HK-2 (cell line): ENCODE data around the gene NAT16.
"Not testable (repeated sequence)": the region's sequence is repeated elsewhere in the genome, so short reads cannot be mapped to it uniquely, and the experiment has no call there.

Experiments used
- DNase-seq: peaks from one replicate; pipeline ENCODE4 v3.0.0-alpha.2; 2018; ENCODE audit not compliant: unreplicated experiment

The NAT16 gene

DNA sequence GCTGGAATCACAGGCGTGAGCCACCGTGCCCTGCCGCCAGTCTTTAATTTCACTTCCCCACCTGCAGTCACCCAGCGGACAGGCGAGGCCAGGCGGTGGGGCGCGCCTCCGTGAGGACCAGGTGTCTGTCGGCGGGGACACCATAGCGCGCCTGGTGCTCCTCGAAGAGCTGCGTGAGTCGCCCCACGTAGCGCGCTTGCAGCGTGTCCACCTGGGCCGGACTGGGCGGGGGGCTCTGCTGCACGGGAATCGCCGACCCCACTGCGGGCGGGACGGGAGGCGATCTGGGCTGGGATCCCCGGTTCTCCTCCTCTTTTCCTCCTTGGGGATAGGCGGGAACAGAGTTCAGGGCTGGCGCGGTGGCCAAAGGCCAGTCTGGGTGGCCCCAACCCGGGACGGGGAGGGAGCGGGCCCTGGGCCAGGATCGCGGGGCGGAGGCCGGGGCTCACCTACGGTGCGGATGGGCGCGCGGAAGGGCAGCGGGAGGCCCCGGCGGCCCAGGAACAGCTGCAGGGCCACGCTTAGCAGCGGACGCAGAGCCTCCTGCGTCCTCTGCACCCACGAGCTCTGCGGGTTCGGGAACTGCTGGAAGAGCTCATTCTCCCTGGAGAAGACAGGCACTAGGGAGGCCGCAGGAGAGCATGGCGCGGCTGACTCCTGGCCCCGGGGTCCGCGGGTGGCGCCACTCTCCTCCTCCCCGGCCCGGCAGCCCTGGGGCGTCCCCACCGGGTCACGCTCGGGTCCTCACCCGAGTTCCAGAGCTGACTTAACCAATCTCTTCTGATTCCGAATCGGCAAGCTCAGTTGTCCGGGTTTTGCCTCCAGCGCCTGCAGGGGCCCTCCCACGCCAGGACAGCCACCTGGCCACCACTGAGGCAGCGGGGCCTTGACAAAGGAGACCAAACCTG is 21.9 kb upstream of the NAT16 start:
- DNase-seq = no peak

DNA sequence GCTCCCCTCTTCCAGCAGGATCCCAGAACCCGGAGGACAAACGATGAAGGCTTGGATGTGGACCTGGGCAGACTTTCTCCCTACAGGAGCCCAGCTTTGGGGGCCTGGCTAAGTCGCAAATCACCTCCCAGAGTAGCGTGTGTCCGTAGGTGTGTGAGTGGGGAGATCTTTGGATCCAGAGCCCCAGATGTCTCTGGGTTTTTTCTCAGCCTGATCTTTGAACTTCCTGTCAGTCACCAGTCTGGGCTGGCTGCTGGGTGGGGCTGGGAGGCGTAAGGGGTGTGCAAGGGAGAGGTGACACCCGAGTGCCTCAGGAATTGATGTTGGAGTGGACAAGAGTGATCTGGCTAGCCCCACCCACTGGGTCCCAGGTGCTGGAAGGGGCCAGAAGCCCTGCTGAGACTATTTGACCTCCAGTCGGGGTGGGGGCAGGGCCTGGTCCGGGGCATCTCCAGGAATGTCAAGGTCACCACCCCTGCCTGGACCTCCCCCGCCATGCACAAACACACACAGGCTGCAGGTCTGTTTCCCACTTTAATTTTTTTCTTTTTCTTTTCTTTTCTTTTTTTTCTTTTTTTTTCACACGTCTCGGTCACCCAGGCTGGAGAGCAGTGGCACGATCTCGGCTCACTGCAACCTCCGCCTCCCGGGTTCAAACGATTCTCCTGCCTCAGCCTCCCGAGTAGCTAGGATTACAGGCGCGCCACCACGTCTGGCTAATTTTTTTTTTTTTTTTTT is 20.9 kb upstream of the NAT16 start, which contains the start of gene MOGAT3:
Gene MOGAT3, minus strand, starts transcription at position 175 of the 738 bp plus-strand sequence. CDS start 182 bp downstream, outside the sequence.
- DNase-seq = no peak

DNA sequence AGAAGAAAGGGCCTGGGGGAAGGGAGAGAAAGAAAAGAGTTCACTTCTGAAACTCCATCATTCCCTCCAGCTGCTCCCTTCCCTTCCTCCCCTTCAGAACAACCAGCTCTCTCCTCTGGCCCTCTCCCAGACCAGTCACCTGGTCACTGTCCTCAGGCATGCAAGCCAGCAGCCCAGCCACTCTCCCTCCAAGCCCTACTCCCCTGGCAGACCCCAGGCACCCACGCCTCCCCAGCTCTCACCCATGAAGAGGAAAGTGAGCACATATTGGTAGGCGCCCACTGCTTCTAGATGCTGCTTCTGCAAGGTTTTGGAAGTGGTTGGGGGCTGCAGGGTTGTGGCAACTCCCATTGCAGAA is 20.4 kb upstream of the NAT16 start:
- no peak for DNase-seq

DNA sequence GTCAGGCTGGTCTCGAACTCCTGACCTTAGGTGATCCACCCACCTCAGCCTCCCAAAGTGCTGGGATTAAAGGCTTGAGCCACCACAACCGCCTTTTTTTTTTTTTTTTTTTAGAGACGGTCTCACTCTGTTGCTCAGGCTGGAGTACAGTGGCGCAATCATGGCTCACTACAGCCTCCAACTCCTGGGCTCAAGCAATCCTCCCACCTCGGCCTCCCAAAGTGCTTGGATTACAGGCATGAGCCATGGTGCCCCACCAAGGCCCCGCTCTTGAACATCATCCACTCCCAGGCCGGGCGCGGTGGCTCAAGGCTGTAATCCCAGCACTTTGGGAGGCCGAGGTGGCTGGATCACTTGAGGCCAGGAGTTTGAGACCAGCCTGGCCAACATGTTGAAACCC is 19.4 kb upstream of the NAT16 start:
- DNase-seq = not testable (repeated sequence)

DNA sequence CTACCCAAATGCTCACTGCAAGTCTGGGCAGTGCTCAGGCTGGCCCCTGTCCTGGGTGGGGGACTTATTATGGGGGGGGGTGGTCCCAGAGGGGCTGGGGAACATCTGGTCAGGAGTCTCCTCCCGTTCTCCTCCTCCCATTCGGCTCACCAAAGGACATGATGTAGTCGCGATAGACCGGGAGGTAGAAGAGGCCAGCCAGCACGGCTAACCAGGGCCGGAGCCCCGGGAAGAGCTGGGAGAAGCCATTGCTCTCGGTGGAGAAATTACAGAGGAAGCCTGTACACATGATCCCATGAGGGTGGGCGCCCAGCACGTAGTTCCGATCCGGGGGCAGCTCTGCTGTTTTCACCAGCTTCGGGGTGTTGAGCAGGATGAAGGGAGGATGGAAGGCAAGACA is 18.4 kb upstream of the NAT16 start:
- DNase-seq = no peak

DNA sequence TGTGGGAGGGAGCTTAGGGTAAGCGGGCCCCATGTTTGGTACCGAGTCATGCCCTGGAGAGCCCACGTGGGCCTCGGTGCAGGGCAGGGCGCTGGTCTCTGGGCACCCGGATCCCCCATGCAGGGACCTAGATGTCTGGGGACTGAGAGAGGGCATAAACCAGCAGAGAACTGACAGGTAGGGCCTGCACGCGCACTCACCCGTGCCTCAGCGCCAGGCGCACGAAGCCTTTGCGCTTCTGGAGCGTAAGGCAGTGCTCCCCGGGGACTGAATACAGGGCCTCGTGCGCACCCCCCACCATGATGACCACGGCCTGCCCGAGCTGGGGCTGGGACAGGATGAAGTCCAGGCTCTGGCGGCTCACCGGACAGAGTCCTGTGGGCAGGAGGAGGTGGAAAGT is 17.9 kb upstream of the NAT16 start:
- no peak for DNase-seq

DNA sequence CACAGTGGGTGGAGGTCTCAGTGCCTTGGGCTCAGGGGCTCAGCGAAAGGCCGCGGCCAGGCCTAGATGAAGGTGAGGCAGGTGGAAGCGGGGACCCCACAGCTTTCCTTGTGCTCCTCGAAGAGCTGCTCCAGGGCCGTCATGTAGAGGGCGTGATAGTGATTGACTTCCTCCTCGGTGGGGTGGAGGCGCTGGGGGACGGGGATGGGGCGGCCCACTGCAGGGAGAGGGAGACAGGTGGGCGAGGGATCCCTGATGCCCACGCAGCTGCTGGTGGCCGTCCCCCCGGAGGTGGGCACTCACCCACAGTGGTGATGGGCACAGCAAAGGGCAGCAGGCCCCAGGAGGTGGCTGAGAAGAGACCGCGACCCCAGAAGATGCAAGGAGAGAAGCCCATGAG is 15.8 kb upstream of the NAT16 start:
- DNase-seq = no peak

DNA sequence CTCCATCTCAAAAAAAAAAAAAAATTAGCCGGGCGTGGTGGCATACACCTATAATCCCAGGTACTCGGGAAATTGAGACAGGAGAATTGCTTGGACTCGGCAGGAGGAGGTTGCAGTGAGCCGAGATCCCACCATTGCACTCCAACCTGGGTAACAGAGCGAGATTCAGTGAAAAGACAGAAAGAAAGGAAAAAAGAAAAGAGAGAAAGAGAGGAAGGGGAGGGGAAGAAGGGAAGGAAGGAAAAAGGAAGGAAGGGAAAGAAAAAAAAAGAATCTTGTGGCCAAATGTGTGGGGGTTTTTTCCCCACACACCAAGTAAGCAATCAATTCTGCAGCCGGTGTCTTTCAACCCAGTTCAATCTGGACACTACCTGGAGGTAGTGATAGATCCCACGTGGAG is 9.0 kb upstream of the NAT16 start:
- DNase-seq = no peak

DNA sequence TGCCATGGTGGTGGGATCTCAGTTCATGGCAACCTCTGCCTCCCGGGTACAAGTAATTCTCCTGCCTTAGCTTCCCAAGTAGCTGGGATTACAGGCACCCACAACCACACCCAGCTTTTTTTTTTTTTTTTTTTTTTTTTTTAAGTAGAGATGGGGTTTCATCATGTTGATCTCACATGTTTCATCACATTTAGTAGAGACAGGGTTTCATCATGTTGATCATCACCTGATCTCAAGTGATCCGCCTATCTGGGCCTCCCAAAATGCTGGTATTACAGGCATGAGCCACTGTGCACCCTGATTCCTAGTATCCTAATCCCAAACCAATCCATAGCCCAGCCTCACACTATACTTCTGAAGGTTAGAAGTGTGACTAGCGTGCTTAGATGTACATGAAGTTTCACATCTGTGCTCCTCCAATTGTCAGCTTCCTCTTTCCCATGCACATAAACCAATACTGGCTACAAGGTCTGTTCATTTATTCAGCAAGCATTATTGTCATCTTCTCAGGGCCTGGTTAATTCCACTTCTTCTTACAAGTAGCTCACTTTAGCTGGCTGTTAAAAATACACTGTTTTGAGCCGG is 6.8 kb upstream of the NAT16 start:
- DNase-seq = no peak

DNA sequence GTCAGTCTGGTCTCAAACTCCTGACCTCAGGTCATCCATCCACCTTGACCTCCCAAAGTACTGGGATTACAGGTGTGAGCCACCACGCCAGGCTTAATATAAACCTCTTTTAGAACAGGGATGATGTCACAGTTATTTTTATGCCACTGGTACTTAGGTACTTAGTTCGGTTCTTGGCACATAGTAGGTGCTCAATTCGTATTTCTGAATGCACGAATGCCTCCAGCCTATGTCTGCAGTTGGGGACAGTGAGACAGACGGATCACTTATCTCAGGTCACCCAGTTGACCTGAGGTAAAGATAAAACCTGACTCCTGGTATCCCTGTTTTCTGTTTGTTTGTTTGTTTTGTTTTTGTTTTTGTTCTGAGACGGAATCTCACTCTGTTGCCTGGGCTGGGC is 6.1 kb upstream of the NAT16 start:
- DNase-seq = no peak

DNA sequence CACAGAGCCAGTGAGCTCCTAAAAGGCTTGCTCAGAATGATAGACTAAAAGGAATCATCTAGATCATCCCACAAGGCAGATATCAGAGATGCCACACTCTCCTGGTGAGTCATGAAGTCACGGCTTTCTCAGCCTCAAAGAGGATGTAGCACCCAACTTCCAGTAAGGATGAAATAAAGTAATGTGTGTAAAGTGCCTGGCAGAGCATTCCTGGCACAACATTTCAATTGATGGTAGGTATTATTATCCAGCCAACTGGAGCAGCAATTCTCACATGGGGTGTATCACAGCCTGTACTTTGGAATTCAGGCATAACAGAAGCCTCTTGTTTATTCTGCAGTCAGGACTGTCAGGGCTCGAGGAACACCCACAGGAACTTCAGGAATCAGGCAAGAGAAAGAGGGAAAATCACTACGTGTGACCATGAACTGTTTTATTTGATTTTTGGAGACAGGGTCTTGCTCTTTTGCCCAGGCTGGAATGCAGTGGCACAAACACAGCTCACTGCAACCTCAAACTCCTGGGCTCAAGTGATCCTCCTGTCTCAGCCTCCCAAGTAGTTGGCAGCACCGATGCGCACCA is 5.3 kb upstream of the NAT16 start:
- DNase-seq = no peak

DNA sequence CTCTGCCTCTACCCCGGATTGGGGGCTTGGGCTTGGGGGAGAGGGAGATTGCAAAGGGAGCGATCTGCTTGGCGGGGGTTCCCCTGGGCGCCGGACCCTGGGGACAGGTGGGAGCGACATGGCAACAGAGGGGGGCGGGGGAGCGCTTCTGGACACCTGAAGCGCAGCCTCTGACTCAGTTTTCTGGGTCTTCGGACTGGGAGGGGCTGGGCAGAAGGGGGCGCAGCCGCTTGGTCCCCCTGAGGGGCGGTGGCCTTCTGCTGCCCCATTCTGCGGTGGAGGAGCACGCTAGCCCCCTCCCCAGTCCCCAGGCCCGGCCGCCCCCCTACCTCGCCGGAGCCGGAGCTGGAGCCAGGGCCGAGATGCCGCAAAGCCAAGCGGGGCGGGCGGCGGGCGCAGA is 380 bp downstream of the NAT16 start:
- DNase-seq = no peak

DNA sequence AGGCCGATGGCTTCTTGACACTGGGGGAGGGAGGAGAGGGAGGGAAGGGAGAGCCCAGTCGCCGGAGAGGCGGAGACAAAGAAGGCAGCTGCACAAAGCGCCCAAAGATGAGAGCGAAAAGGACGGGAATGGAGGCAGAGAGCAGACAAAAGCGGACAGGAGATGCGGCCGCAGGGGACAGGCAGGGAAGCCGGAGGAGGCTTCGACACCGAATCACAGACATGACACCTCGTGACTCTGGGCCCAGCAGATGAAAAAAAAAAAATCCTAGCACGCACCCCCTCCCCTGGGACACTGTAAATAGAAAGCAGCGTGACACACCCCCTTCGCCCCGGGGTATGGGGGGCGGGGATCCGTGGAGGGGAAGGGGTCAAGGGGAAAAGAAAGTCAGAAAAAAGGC is 976 bp downstream of the NAT16 start:
- no peak for DNase-seq

DNA sequence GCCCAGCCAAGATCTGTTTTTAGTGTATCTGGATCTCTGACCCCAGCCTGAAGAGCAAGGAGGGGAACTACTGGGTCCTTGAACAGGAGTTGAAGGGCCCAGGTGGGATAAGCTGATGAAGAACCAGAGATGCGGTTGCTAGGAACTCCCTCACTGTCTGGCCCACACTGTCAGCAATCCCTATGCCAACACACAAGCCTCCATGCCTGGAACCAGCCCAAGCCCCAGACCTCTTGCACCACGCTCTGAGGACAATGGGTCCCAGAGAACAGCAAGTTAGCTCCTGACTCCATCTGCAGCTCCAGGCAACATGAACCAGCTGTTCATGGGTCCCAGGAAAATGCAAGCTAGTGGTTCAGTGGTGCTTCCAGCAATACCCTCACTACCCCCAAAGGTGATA is 2.4 kb downstream of the NAT16 start:
- DNase-seq = no peak

DNA sequence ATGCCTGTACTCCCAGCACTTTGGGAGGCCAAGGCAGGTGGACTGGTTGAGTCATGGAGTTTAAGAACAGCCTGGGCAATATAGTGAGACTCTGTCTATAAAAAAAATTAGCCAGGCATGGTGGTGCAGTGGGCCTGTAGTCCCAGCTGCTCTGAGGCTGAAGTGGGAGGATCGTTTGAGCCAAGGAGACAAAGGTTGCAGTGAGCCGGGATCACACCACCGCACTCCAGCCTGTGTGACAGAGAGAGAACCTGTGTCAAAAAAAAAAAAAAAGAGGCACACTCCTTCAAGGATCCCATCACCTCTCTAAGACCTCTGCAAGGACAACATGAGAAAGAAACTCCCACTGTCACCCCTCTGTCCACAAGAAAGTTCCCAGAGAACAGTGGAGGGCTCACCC is 4.4 kb downstream of the NAT16 start:
- no peak for DNase-seq

DNA sequence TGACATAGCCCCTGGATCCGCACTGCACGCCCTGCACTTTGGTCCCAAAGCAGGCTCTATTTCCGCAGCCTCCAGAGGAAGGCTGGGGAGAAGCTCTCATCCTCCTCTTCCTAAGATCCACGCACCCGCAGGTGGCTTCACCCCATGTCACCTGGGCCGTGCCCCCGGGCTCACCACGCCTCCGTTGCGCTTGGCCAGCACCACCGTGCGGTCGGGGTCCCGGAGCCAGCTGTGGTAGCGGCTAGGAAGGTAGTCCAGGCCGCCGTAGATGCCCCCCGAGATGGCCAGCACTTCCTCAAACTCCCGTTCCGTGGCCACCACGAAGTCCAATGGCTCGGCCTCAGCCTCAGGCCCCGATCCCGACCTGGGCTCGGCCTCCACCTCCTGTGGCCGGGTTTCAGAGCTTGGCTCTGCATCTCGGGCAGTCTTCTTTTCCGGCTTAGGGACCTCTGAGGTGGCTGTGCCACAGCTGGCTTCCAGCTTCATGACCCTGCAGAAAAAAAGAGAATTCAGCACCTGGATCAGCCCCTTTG is 5.7 kb downstream of the NAT16 start:
- DNase-seq = no peak

DNA sequence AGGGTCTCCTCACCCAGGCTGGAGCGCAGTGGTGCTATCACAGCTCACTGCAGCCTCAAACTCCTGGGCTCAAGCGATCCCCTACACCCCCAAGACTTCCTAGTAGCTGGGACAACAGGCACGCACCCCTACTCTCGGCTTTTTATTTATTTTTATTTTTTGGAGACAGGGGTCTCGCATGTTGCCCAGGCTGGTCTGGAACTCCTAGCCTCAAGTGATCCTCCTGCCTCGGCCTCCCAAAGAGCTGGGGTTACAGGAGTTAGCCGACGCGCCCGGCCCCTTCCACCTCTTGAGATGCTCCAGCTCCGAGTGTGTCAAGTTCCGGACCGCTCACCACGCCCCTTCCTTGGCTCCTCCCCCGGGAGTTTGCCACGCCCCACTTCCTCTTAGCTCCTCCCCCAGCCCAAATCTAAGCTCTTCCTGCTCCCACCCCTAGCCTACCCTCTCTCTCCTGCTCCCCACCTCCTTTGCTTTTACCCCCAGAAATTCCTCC is 6.3 kb downstream of the NAT16 start:
- DNase-seq = peak; percentile 56

DNA sequence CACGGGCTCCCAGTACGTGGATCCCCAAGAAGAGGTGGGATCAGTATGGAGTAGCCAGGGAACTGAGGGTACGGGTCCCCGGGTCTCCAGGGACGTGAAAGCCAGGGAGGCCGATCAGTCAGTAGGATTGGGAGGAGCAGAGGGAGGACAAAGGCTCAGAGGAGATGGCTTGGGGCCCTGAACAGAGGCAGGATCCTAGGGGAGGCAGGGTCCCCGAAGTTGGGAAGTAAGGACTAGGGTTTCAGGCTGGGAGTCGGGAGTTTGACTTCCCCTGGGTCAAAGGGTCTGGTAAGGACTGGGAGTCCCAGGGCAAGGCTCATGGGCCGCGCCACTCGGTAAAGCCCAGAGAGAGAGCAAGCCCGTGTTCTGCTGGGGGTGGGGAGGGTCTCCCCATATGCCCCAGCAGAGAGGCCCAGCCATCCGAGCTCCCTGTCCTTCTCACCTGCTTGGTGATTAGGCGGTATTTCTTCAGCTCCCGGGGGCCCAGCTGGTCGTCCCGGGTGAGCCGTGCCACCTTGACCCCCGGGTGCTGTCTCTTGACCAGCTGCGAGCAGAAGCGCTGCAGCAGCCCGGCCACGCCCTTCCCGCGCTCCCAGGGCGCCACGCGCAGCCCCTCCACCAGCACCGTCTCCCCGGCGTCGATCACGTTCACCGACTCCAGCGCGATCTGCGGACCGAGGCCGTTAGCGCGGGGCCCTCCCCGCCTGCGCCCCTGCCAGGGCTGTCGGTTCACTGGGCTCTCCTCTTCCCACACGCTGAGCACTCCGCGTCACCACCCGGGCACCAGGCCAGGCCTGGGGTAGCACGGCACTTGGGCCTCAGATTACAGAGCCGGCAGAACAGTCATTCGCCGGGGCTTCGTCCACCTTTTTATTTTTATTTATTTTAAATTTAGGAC is 7.0 kb downstream of the NAT16 start:
- DNase-seq = peak; percentile 80

DNA sequence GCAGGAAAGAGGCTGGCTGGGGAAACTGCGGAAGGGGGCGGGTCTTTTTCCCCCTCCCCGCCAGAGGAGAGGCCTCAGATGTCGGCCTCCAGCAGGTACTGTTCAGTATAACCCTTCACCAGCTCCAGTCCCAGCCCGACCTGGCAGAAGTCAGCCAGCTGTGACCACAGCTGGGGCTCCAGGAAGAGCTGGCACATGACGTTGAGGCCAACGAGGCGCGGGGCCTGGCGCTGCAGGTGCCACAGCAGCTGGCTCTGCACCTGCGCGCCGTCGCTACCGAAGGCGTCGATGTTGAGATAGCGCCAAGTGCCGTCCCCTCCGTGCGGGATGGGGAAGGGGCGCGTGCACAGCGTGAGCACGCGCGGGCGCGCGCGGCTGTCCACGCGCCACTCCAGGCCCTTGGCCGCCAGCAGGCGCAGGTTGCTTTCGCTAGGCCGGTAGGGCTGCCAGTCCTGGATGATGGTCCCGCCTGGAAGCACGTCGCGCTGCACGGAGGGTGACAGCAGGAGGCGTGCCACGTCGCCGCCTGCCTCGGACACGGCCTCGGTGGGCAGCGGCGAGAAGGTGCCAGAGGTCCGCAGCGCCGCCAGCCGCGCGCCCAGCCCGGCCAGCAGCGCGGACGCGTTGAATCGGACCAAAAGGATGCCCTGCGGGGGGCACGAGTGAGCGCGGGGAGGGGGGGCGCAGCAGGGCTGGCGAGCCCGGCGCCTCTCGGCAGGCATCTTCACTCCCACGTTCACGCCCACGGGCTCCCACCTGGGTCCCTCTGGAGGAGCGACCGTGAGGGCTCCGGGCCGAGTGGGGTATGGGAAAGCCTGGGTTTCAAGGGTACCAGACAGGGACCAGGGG is 7.9 kb downstream of the NAT16 start:
- DNase-seq = no peak

DNA sequence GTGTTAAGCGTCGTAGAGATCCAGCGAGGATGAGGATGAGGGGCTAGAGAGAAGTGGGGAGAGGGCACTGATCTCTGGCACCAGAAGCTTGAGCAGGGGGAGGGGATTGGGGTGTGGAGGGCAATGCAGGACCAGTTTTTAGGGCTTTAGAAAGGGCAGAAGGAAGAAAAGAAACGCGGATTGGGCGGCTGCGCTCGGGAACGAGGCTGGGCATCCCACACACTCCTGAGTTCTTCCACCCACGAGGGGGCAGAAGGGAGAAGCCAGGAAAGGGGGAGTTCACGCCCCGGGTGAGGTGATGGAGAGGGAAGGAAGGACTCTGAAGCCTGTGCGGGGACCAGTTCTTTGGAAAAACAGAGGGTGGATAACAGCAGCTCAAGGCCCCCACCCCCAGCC is 8.7 kb downstream of the NAT16 start:
- DNase-seq = no peak
